Putamen (tissue), 1 donor: ENCODE measurements around the gene OSTF1.

Experiments
- DNase-seq: peaks from one replicate; pipeline ENCODE4 v3.0.0-alpha.2; 2016; ENCODE audit warnings: low spot score

The OSTF1 gene, protein sequence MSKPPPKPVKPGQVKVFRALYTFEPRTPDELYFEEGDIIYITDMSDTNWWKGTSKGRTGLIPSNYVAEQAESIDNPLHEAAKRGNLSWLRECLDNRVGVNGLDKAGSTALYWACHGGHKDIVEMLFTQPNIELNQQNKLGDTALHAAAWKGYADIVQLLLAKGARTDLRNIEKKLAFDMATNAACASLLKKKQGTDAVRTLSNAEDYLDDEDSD

DNA sequence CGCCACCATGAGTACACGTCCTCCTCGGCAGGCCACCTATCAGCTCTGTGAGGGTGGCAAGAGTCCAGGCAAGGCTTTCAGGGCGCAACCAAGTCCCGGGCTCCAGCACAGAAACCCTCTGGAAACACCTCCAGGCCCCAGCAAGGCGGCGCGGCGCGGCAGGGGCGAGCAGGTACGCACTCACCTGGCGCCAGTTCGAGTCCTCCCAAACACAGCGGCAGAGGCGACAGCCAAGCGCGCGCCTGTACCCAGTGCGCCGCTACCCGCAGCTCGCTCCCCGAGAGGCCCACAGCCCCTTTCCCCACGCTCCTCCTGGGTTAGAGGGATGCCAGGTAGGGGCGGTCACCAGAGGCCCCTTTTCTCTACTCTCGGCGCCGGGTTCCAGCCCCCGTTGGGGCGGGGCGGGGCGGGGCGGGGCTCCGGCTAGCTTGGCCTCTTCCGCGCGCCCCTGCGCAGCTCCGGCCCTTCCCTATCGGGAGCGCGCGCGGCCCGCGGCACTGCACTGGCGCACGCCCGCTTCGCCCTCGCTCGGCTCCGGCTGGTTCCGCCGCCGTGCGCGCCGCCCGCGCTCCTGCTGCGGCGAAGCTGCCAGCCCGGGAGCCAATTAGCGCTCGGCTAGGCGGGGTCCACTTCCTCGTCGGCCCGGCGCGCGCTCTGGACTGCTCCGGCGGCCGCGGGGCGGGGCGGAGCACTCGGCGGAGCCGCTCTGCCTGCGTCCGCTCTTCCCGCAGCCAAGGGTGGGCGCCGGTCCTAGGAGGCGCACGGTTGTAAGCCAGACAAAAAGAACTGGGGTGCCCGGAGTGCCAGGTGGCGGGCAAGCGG lies at the start of gene OSTF1, which contains the start of gene NMRK1:
TSS of gene OSTF1 (plus strand) at position 691 of the 822 bp plus-strand sequence. CDS start 179 bp downstream, outside the sequence.
TSS of gene NMRK1 (minus strand) at position 332 of the 822 bp plus-strand sequence. CDS start 5,040 bp downstream, outside the sequence.
- peak; percentile 97 for DNase-seq

GRCh38 chr9:75039009-75039408 lies 49.3 kb upstream of the OSTF1 start:
- peak; percentile 34 for DNase-seq

GRCh38 chr9:75039801-75040200 lies 48.5 kb upstream of the OSTF1 start:
- DNase-seq, result no peak

- no peak for DNase-seq
These were observed 47.3 kb upstream of the OSTF1 start for GRCh38 chr9:75041041-75041440.

GRCh38 chr9:75046725-75047345 lies 41.5 kb upstream of the OSTF1 start:
- no peak for DNase-seq

GRCh38 chr9:75047506-75047905 lies 40.8 kb upstream of the OSTF1 start:
- DNase-seq, result peak; percentile 74

DNA sequence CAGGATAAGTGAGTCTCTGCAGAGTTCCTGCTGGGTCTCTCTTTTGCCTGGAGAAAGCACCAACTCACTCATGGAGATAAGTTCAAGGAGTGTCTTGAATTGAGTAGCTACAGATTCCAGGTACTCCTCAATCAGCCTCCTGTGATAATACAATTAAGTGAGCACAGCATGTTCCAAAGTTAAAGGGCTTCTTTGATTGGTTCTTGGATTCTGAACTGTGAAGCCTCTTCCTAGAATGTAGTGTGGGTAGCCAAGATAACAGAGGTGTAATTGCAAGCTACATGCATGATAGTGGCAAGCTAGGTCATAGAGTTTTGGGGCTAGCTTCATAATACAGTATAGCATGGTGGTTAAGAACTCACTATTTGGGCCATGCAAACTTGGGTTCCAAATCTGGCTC lies 37.0 kb upstream of the OSTF1 start:
- DNase-seq, result no peak

DNA sequence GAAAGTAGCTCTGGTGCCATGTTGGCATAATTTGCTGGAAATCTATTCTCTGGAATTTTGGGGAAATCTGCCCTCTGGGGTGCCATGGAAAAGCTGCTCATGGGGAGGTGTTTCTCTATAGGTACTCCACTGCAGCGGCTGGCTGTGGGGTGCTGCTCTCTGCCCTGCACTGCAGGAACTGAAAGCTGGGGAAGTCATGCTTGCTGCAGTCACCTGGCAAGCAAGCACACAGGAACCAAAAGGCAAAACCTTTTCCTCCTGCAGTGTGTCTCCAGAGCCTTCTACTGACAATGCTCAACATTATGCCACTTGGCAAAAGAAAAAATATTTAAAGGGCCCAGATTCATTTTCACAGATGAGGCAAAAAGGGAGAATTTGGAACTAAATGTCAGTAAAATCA lies 34.4 kb upstream of the OSTF1 start:
- DNase-seq, result no peak

GRCh38 chr9:75054368-75055001 lies 33.8 kb upstream of the OSTF1 start:
- DNase-seq, result no peak

GRCh38 chr9:75061169-75061568 lies 27.1 kb upstream of the OSTF1 start:
- DNase-seq, result no peak

DNA sequence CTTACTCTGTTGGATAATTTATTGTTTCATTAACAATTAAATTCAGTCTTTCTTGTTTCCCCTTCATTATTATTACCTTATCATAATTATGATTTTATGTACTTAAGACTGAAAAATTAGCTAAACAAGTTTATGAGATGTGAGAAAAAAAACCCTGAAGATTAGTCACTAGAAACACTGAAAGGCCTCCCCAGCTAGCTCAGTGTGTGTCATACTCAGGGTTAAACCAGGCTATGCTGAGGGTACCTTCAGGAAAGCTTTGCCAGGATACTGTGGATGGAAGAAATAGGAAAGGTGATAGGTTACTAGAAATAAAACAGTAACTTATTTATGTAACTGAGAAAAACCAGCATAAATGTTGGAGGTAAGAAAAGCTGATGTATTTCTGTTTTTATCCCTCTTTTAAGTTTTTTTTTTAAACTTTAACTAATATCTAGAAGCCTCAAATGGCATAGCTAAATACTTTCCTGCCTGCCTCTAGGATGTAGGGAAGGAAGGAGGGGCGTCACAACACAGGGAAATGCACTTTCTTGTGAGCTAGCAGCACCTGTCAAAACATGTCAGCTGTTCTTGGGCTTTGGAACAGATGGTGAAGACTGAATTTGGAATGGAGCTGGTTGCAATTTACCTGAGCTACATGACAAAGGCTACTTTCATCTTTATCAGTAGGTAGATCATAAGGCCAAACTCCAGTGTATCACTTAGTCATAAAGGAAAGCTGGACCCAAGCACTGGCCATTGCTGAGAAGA lies 24.6 kb upstream of the OSTF1 start:
- peak; percentile 57 for DNase-seq

- DNase-seq, result peak; percentile 64
These were observed 23.8 kb upstream of the OSTF1 start for GRCh38 chr9:75064307-75065025.

- no peak for DNase-seq
These were observed 22.8 kb upstream of the OSTF1 start for GRCh38 chr9:75065510-75065909.

- DNase-seq, result peak; percentile 81
These were observed 20.4 kb upstream of the OSTF1 start for GRCh38 chr9:75067894-75068293.

GRCh38 chr9:75069171-75069570 lies 19.1 kb upstream of the OSTF1 start:
- no peak for DNase-seq

GRCh38 chr9:75071530-75072122 lies 16.7 kb upstream of the OSTF1 start:
- DNase-seq, result no peak

GRCh38 chr9:75072895-75073294 lies 15.4 kb upstream of the OSTF1 start:
- no peak for DNase-seq

- DNase-seq, result no peak
These were observed 6.7 kb upstream of the OSTF1 start for GRCh38 chr9:75081632-75082031.

- DNase-seq, result no peak
These were observed 4.9 kb upstream of the OSTF1 start for GRCh38 chr9:75083188-75083970.
